ENCODE results near the gene SPAG6. TPM values are rescaled to one million over a fixed set of nuclear protein-coding genes. Genes with fewer than 3 reads are reported as not detected.

SPAG6 gene
- total and polyA plus RNA-seq, 9 of the 15 experiments (the other 6 are each of a cell fraction or from before 2014, with no cell fraction given), result 3.5 to 23.1 (median 11.8) TPM

GRCh38 chr10:22316286-22317075 lies 28.8 kb upstream of the SPAG6 start, which contains the start of gene COMMD3 (continued):
- no peak; the same call in 1 of the 2 replicates for TF ChIP-seq VEZF1 (CRISPR knock-in tag; IDR thresholded peaks at IDR 0.05)
- TF ChIP-seq SP1 (CRISPR knock-in tag; IDR thresholded peaks at IDR 0.05), result peak; percentile 73
- TF ChIP-seq BRF1 (IDR thresholded peaks at IDR 0.05; ENCODE audit: borderline replicate concordance, extremely low read depth, insufficient read length), result no peak
- no peak for TF ChIP-seq TCF15 (CRISPR knock-in tag; IDR thresholded peaks at IDR 0.05)
- TF ChIP-seq MEIS2 (IDR thresholded peaks at IDR 0.05; ENCODE audit: partially characterized antibody), result no peak
- TF ChIP-seq HES1 (IDR thresholded peaks at IDR 0.05; ENCODE audit: low read depth), result no peak
- TF ChIP-seq ZNF263 (CRISPR knock-in tag; IDR thresholded peaks at IDR 0.05; ENCODE audit: borderline replicate concordance), result no peak
- no peak for TF ChIP-seq STAT5A (IDR thresholded peaks at IDR 0.05; ENCODE audit: borderline replicate concordance, low read length)
- no peak for TF ChIP-seq RUNX1 (IDR thresholded peaks at IDR 0.05; ENCODE audit: low read depth)
- no peak for TF ChIP-seq ZNF778 (CRISPR knock-in tag; IDR thresholded peaks at IDR 0.05)
- TF ChIP-seq MTA2 (IDR thresholded peaks at IDR 0.05; ENCODE audit: low read depth), result peak; percentile 5; the same call in 1 of the 2 replicates
- TF ChIP-seq CREB1 (IDR thresholded peaks at IDR 0.05), result no peak; the same call in 1 of the 2 replicates
- peak; percentile 61 for TF ChIP-seq CREB1 (CRISPR knock-in tag; IDR thresholded peaks at IDR 0.05)
- TF ChIP-seq SMC3 (conservative IDR thresholded peaks at IDR 0.05; ENCODE audit: insufficient read depth, low read depth, low read length), result 0 out of 2 replicates have a peak, but pooled peaks have one; percentile 1
- no peak for TF ChIP-seq ADNP (tag; IDR thresholded peaks at IDR 0.05)
- TF ChIP-seq ETS1 (conservative IDR thresholded peaks at IDR 0.05; ENCODE audit: control insufficient read depth, low read depth, low read length), result no peak
- TF ChIP-seq KLF16 (IDR thresholded peaks at IDR 0.05), result no peak
- TF ChIP-seq TOE1 (IDR thresholded peaks at IDR 0.05; ENCODE audit: borderline replicate concordance), result peak; percentile 96
- no peak for TF ChIP-seq TOE1 (CRISPR knock-in tag; IDR thresholded peaks at IDR 0.05; ENCODE audit: borderline replicate concordance, low read depth)
- no peak for TF ChIP-seq NR2F6 (CRISPR knock-in tag; IDR thresholded peaks at IDR 0.05)
- TF ChIP-seq FOXP1 (CRISPR knock-in tag; IDR thresholded peaks at IDR 0.05), result no peak
- no peak for TF ChIP-seq RFX5 (IDR thresholded peaks at IDR 0.05; ENCODE audit: low read depth, low read length)
- TF ChIP-seq PREB (CRISPR knock-in tag; IDR thresholded peaks at IDR 0.05), result no peak
- TF ChIP-seq E2F3 (CRISPR knock-in tag; IDR thresholded peaks at IDR 0.05), result no peak
- TF ChIP-seq NFYB (IDR thresholded peaks at IDR 0.05; ENCODE audit: extremely low read depth, insufficient read length), result no peak
